Globus pallidus (tissue), 1 donor: ENCODE data around the gene RTN1.

ENCODE experiments used
- DNase-seq: peaks from one replicate; pipeline ENCODE4 v3.0.0-alpha.2; 2015; ENCODE audit warnings: low spot score

The RTN1 gene

DNA sequence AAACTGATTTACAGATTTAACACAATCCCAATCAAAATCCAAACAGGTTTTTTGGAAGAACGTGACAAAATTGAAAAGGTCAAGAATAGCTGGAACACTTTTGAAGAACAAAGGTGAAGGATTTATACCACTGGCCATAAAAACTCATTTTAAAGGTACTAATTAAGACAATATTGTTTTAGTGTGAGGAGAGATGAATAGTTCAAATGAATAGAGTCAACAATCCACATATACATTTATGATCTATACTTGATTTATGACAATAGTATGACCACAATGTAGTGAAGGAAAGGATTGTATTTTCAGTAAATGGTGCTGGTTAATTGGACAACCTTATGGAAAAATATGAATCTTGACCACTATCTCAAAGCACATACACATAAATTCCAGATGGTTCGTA is 323.3 kb downstream of the RTN1 start:
- DNase-seq, result no peak
